Liver (tissue), 9 donors: Measurements from ENCODE around the gene NIPSNAP2. TPM values are rescaled to one million over a fixed set of nuclear protein-coding genes. Genes with fewer than 3 reads are reported as not detected.
A peak's percentile ranks its signal among the peaks of the same experiment; 100 is the strongest.

ENCODE experiments used
- DNase-seq: peaks from one replicate; pipeline ENCODE4 v3.0.0-alpha.2; 2017; ENCODE audit warnings: low spot score
- H3K27ac ChIP-seq, 2 donors: one replicate each; pipeline ENCODE4 v1.7.0; 2013; ENCODE audit warnings: inconsistent platforms in 2 of 2, low read length in 2 of 2, control low read depth in 1 of 2, low read depth in 1 of 2, mild to moderate bottlenecking in 1 of 2
- H3K27me3 ChIP-seq, 4 donors: one replicate each; pipeline versions ENCODE4 v1.6.1 to v1.7.0; 2013; ENCODE audit warnings: low read length in 3 of 4, inconsistent platforms in 1 of 4, mild to moderate bottlenecking in 1 of 4, moderate library complexity in 1 of 4; ENCODE audit not compliant: control insufficient read depth in 4 of 4, insufficient read depth in 4 of 4
- H3K36me3 ChIP-seq, 4 donors: one replicate each; pipeline versions ENCODE4 v1.6.1 to v1.7.0; 2013; ENCODE audit warnings: low read length in 3 of 4, mild to moderate bottlenecking in 3 of 4, low read depth in 1 of 4, moderate library complexity in 1 of 4; ENCODE audit not compliant: control insufficient read depth in 4 of 4, insufficient read depth in 3 of 4
- H3K4me1 ChIP-seq, 4 donors: one replicate each; pipeline versions ENCODE4 v1.6.1 to v1.7.0; 2013; ENCODE audit warnings: low read length in 3 of 4, mild to moderate bottlenecking in 3 of 4, moderate library complexity in 1 of 4; ENCODE audit not compliant: control insufficient read depth in 4 of 4, insufficient read depth in 4 of 4
- H3K4me3 ChIP-seq, 3 donors: one replicate each; pipeline versions ENCODE4 v1.6.1 to v1.7.0; 2013; ENCODE audit warnings: low read length in 3 of 3, control low read depth in 1 of 3, low read depth in 1 of 3, mild to moderate bottlenecking in 1 of 3
- H3K9ac ChIP-seq, 2 donors: one replicate each; pipeline ENCODE4 v1.7.0; 2013; ENCODE audit warnings: low read length in 2 of 2, mild to moderate bottlenecking in 2 of 2, moderate library complexity in 2 of 2, control low read depth in 1 of 2, low read depth in 1 of 2
- H3K9me3 ChIP-seq, 4 donors: one replicate each; pipeline versions ENCODE4 v1.6.1 to v1.7.0; 2013; ENCODE audit warnings: low read length in 3 of 4; ENCODE audit not compliant: control insufficient read depth in 4 of 4
- EGR1 ChIP-seq, 2 donors: IDR thresholded peaks; 2 replicates each; pipeline ENCODE4 v1.6.1; 2016 to 2018; ENCODE audit warnings: antibody characterized with exemption in 2 of 2, low read depth in 2 of 2
- FOXA1 ChIP-seq: IDR thresholded peaks from 2 replicates; pipeline ENCODE4 v1.6.1; 2016; ENCODE audit warnings: antibody characterized with exemption
- FOXA2 ChIP-seq: IDR thresholded peaks from 2 replicates; pipeline ENCODE4 v1.6.1; 2016; ENCODE audit warnings: antibody characterized with exemption
- GABPA ChIP-seq, 2 donors: IDR thresholded peaks in 1 of 2; conservative IDR thresholded peaks in 1 of 2; 2 replicates each; pipeline ENCODE4 v1.6.1; 2016; ENCODE audit warnings: antibody characterized with exemption in 2 of 2, mild to moderate bottlenecking in 1 of 2, moderate library complexity in 1 of 2
- HNF4A ChIP-seq, 2 donors: conservative IDR thresholded peaks; 2 replicates each; pipeline ENCODE4 v1.6.1; 2016; ENCODE audit warnings: antibody characterized with exemption in 2 of 2, mild to moderate bottlenecking in 2 of 2
- HNF4G ChIP-seq: IDR thresholded peaks from 2 replicates; pipeline ENCODE4 v1.6.1; 2016; ENCODE audit warnings: antibody characterized with exemption
- JUND ChIP-seq, 2 donors: IDR thresholded peaks; 2 replicates each; pipeline ENCODE4 v1.6.1; 2016; ENCODE audit warnings: antibody characterized with exemption in 2 of 2
- NR2F2 ChIP-seq: IDR thresholded peaks from 2 replicates; pipeline ENCODE4 v1.6.1; 2016; ENCODE audit warnings: antibody characterized with exemption
- RXRA ChIP-seq, 2 donors: IDR thresholded peaks; 2 replicates each; pipeline ENCODE4 v1.6.1; 2017 to 2018; ENCODE audit warnings: antibody characterized with exemption in 2 of 2, mild to moderate bottlenecking in 1 of 2
- SP1 ChIP-seq: IDR thresholded peaks from 2 replicates; pipeline ENCODE4 v1.6.1; 2018; ENCODE audit warnings: antibody characterized with exemption, mild to moderate bottlenecking
- TAF1 ChIP-seq: conservative IDR thresholded peaks from 2 replicates; pipeline ENCODE4 v1.6.1; 2016; ENCODE audit warnings: antibody characterized with exemption, mild to moderate bottlenecking
- YY1 ChIP-seq: IDR thresholded peaks from 2 replicates; pipeline ENCODE4 v1.6.1; 2016; ENCODE audit warnings: antibody characterized with exemption, mild to moderate bottlenecking
- WGBS: extraction: QIAGEN DNeasy Blood & Tissue Kit; methylation state at CpG from one replicate; pipeline ENCODE4 v1.1.7; 2013; 5-methylcytosine and 5-hydroxymethylcytosine counted together
- polyA plus RNA-seq, 2 donors: library from polyadenylated mRNA; stranded (reverse) in 1 of 2; unstranded in 1 of 2; fragments of 200-250 nt in 1 of 2; fragments of >200 nt in 1 of 2; fragmentation: Nextera tagmentation in 1 of 2; extraction: Ambion mirVana in 1 of 2; gene quantifications; one replicate each; pipeline versions ENCODE4 v1.2.1 to v1.2.3, GENCODE V29; 2013 to 2015
- total RNA-seq, 2 donors: library from RNA; depleted of rRNA; stranded (reverse); fragments of >200 nt; gene quantifications; one replicate each; pipeline ENCODE4 v1.2.3, GENCODE V29; 2014
- TF ChIP-seq, protein P1 (sequence below): IDR thresholded peaks from 2 replicates; pipeline ENCODE4 v1.6.1; 2016; ENCODE audit warnings: antibody characterized with exemption
- TF ChIP-seq, protein P2 (sequence below): IDR thresholded peaks from 2 replicates; pipeline ENCODE4 v1.6.1; 2016; ENCODE audit warnings: antibody characterized with exemption
- TF ChIP-seq, protein P3 (sequence below): fragments of 150-350 bp; IDR thresholded peaks from 2 replicates; pipeline ENCODE4 v1.5.1; 2017; ENCODE audit warnings: improper control_type of control experiment, low read depth, low read length; ENCODE audit not compliant: missing input control
- TF ChIP-seq, protein P4 (sequence below): IDR thresholded peaks from 2 replicates; pipeline ENCODE4 v1.6.1; 2016; ENCODE audit warnings: antibody characterized with exemption
- TF ChIP-seq, protein P5 (sequence below): IDR thresholded peaks from 2 replicates; pipeline ENCODE4 v1.6.1; 2016; ENCODE audit warnings: antibody characterized with exemption, mild to moderate bottlenecking
- donor health status: healthy.
- donor health status: healthy.
- donor health status: healthy.
- donor health status: healthy.
- donor health status: healthy.

NIPSNAP2 gene
- total and polyA plus RNA-seq, 4 donors: 6.0 to 20.4 (median 11.8) TPM

DNA sequence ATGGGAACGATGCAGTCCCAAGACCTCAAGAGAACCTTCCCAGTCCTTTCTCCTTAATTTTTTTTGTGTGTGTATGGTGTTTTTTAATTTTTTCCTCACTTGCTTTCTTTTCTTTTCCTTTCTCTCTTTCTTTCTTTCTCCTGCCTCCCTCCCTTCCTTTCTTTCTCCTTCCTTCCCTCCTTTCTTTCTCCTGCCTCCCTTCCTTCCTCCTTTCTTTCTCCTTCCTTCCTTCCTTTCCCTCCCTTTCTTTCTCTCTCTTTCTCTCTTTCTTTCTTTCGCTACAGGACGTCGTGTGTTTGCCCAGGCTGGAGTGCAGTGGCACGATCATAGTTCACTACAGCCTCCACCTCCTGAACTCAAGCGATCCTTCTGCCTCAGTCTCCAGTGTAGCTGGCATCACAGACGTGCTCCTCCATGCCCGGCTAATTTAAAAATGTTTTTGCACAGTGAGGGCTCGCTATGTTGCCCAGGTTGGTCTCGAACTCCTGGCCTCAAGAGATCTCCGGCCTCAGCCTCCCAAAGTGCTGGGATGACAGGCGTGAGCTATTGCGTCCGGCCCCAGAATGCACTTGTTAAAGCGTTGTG lies 709 bp upstream of the NIPSNAP2 start:
- H3K9me3 ChIP-seq: no peaks in the 10 kb centered on the region
- H3K4me3 ChIP-seq: peak overlapping the region in 1 of 3 donors; percentile 93
- DNase-seq: no peak
- no peak overlapping the region for H3K27ac ChIP-seq
- H3K9ac ChIP-seq: no peak overlapping the region
- TF ChIP-seq, protein P1, sequence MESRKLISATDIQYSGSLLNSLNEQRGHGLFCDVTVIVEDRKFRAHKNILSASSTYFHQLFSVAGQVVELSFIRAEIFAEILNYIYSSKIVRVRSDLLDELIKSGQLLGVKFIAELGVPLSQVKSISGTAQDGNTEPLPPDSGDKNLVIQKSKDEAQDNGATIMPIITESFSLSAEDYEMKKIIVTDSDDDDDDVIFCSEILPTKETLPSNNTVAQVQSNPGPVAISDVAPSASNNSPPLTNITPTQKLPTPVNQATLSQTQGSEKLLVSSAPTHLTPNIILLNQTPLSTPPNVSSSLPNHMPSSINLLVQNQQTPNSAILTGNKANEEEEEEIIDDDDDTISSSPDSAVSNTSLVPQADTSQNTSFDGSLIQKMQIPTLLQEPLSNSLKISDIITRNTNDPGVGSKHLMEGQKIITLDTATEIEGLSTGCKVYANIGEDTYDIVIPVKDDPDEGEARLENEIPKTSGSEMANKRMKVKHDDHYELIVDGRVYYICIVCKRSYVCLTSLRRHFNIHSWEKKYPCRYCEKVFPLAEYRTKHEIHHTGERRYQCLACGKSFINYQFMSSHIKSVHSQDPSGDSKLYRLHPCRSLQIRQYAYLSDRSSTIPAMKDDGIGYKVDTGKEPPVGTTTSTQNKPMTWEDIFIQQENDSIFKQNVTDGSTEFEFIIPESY: no peak
- TF ChIP-seq HNF4G: no peak
- H3K27me3 ChIP-seq: no peaks in the 10 kb centered on the region
- 80% methylated on average over 15 of the region's 15 CpGs for WGBS
- H3K4me1 ChIP-seq: peaks cover 0 to 19% (median 13%) of the 10 kb centered on the region in 4 donors
- H3K36me3 ChIP-seq: no peaks in the 10 kb centered on the region

DNA sequence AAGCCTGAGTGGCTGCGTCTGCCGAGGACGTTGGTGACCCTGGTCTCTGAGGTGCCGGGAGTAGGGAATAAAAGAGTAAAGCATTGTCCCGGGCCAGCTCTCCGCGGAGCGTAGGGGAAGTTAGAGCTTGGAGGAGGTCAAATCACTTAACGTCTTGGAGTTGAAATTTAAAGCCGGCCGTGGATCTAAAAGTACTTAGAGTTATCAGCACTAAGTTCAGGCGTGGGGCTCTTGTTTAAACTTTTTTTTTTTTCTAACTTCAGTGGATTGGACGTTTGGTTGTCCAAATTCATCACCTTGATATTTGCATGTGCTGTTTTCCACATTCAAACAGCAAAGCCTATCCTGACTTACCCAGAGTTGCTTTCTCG lies 700 bp downstream of the NIPSNAP2 start:
- no peak for DNase-seq
- H3K9me3 ChIP-seq: no peaks in the 10 kb centered on the region
- no peaks in the 10 kb centered on the region for H3K27me3 ChIP-seq
- H3K36me3 ChIP-seq: peaks cover 0 to 3% (median 0%) of the 10 kb centered on the region in 4 donors
- H3K4me3 ChIP-seq: peak overlapping the region; percentile 66 to 93 (median 79)
- H3K27ac ChIP-seq: peak overlapping the region; percentile 89 to 95
- TF ChIP-seq YY1 (no peak), RXRA (IDR thresholded peaks at IDR 0.05) (no peak), TAF1 (no peak), GABPA (IDR thresholded peaks at IDR 0.05 in 1 of 2, conservative IDR thresholded peaks at IDR 0.05 in 1 of 2) (no peak), FOXA1 (no peak), NR2F2 (no peak), FOXA2 (no peak), EGR1 (IDR thresholded peaks at IDR 0.05; ENCODE audit: low read depth in 2 of 2) (no peak), HNF4G (no peak), HNF4A (conservative IDR thresholded peaks at IDR 0.05) (no peak), SP1 (no peak), JUND (IDR thresholded peaks at IDR 0.05) (no peak)
- TF ChIP-seq, protein P2, sequence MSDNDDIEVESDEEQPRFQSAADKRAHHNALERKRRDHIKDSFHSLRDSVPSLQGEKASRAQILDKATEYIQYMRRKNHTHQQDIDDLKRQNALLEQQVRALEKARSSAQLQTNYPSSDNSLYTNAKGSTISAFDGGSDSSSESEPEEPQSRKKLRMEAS: no peak
- TF ChIP-seq, protein P1: no peak
- TF ChIP-seq, protein P3, sequence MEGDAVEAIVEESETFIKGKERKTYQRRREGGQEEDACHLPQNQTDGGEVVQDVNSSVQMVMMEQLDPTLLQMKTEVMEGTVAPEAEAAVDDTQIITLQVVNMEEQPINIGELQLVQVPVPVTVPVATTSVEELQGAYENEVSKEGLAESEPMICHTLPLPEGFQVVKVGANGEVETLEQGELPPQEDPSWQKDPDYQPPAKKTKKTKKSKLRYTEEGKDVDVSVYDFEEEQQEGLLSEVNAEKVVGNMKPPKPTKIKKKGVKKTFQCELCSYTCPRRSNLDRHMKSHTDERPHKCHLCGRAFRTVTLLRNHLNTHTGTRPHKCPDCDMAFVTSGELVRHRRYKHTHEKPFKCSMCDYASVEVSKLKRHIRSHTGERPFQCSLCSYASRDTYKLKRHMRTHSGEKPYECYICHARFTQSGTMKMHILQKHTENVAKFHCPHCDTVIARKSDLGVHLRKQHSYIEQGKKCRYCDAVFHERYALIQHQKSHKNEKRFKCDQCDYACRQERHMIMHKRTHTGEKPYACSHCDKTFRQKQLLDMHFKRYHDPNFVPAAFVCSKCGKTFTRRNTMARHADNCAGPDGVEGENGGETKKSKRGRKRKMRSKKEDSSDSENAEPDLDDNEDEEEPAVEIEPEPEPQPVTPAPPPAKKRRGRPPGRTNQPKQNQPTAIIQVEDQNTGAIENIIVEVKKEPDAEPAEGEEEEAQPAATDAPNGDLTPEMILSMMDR: no peak
- TF ChIP-seq, protein P4, sequence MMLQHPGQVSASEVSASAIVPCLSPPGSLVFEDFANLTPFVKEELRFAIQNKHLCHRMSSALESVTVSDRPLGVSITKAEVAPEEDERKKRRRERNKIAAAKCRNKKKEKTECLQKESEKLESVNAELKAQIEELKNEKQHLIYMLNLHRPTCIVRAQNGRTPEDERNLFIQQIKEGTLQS: no peak
- TF ChIP-seq, protein P5, sequence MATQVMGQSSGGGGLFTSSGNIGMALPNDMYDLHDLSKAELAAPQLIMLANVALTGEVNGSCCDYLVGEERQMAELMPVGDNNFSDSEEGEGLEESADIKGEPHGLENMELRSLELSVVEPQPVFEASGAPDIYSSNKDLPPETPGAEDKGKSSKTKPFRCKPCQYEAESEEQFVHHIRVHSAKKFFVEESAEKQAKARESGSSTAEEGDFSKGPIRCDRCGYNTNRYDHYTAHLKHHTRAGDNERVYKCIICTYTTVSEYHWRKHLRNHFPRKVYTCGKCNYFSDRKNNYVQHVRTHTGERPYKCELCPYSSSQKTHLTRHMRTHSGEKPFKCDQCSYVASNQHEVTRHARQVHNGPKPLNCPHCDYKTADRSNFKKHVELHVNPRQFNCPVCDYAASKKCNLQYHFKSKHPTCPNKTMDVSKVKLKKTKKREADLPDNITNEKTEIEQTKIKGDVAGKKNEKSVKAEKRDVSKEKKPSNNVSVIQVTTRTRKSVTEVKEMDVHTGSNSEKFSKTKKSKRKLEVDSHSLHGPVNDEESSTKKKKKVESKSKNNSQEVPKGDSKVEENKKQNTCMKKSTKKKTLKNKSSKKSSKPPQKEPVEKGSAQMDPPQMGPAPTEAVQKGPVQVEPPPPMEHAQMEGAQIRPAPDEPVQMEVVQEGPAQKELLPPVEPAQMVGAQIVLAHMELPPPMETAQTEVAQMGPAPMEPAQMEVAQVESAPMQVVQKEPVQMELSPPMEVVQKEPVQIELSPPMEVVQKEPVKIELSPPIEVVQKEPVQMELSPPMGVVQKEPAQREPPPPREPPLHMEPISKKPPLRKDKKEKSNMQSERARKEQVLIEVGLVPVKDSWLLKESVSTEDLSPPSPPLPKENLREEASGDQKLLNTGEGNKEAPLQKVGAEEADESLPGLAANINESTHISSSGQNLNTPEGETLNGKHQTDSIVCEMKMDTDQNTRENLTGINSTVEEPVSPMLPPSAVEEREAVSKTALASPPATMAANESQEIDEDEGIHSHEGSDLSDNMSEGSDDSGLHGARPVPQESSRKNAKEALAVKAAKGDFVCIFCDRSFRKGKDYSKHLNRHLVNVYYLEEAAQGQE: no peak
- peak overlapping the region; percentile 36 to 88 for H3K9ac ChIP-seq
- WGBS: 4% methylated on average over 14 of the region's 14 CpGs
- H3K4me1 ChIP-seq: peaks cover 0 to 19% (median 13%) of the 10 kb centered on the region in 4 donors
